H9 (cell line): ENCODE data around the gene KANK2. TPM values are rescaled to one million over a fixed set of nuclear protein-coding genes. Genes with fewer than 3 reads are reported as not detected.
"Not testable (repeated sequence)": the region's sequence is repeated elsewhere in the genome, so short reads cannot be mapped to it uniquely, and the experiment has no call there.

ENCODE experiments used
- DNase-seq: peaks from one replicate; pipeline ENCODE4 v3.0.0-alpha.2; 2017
- H2AFZ ChIP-seq: one replicate; pipeline ENCODE4 v1.6.1; 2013; ENCODE audit warnings: mild to moderate bottlenecking, low read length, control low read depth, moderate library complexity
- H2AK5ac ChIP-seq: 2 replicates; pipeline ENCODE4 v1.6.1; 2013; ENCODE audit warnings: low read length, control low read depth, mixed read lengths; ENCODE audit not compliant: insufficient read length
- H2BK120ac ChIP-seq: one replicate; pipeline ENCODE4 v1.6.1; 2013; ENCODE audit warnings: low read depth, mild to moderate bottlenecking, low read length, control low read depth, inconsistent platforms; ENCODE audit not compliant: poor library complexity, severe bottlenecking
- H2BK12ac ChIP-seq: 2 replicates; pipeline ENCODE4 v1.6.1; 2013; ENCODE audit warnings: low read length, control low read depth, mixed read lengths, low read depth; ENCODE audit not compliant: insufficient read length
- H2BK15ac ChIP-seq: 2 replicates; pipeline ENCODE4 v1.6.1; 2013; ENCODE audit warnings: low read depth, low read length, control low read depth
- H2BK20ac ChIP-seq: one replicate; pipeline ENCODE4 v1.6.1; 2013; ENCODE audit warnings: low read depth, mild to moderate bottlenecking, low read length, control low read depth, inconsistent platforms; ENCODE audit not compliant: poor library complexity, severe bottlenecking
- H2BK5ac ChIP-seq: 2 replicates; pipeline ENCODE4 v1.6.1; 2013; ENCODE audit warnings: low read length, control low read depth, mixed read lengths; ENCODE audit not compliant: insufficient read length
- H3K14ac ChIP-seq: 2 replicates; pipeline ENCODE4 v1.6.1; 2013; ENCODE audit warnings: low read length, control low read depth; ENCODE audit not compliant: insufficient read depth
- H3K18ac ChIP-seq: 2 replicates; pipeline ENCODE4 v1.6.1; 2013; ENCODE audit warnings: low read depth, mild to moderate bottlenecking, mixed read lengths, low read length, control low read depth; ENCODE audit not compliant: insufficient read length
- H3K23ac ChIP-seq: 2 replicates; pipeline ENCODE4 v1.6.1; 2013; ENCODE audit warnings: low read length, control low read depth, mixed read lengths, low read depth; ENCODE audit not compliant: insufficient read length
- H3K23me2 ChIP-seq: 2 replicates; pipeline ENCODE4 v1.6.1; 2013; ENCODE audit warnings: low read depth, mild to moderate bottlenecking, mixed read lengths, low read length, control low read depth; ENCODE audit not compliant: insufficient read length, poor library complexity, severe bottlenecking
- H3K27ac ChIP-seq: 2 replicates; pipeline ENCODE4 v1.5.1; 2013; ENCODE audit warnings: low read length, control low read depth, mixed read lengths, low read depth; ENCODE audit not compliant: insufficient read length
- H3K27me3 ChIP-seq: 2 replicates; pipeline ENCODE4 v1.6.1; 2013; ENCODE audit warnings: low read length, control low read depth, inconsistent platforms; ENCODE audit not compliant: insufficient read depth
- H3K4ac ChIP-seq: 2 replicates; pipeline ENCODE4 v1.6.1; 2013; ENCODE audit warnings: low read depth, mild to moderate bottlenecking, control low read depth, inconsistent platforms, low read length, moderate library complexity
- H3K4me1 ChIP-seq: 2 replicates; pipeline ENCODE4 v1.6.1; 2013; ENCODE audit warnings: low read length, control low read depth, inconsistent platforms; ENCODE audit not compliant: insufficient read depth
- H3K4me2 ChIP-seq: 2 replicates; pipeline ENCODE4 v1.6.1; 2013; ENCODE audit warnings: low read length, control low read depth, mixed read lengths; ENCODE audit not compliant: insufficient read length, insufficient read depth
- H3K56ac ChIP-seq: 2 replicates; pipeline ENCODE4 v1.6.1; 2013; ENCODE audit warnings: low read depth, mild to moderate bottlenecking, mixed read lengths, low read length, control low read depth; ENCODE audit not compliant: insufficient read length
- H3K79me1 ChIP-seq: 2 replicates; pipeline ENCODE4 v1.6.1; 2013; ENCODE audit warnings: low read depth, mild to moderate bottlenecking, moderate library complexity, low read length, control low read depth, inconsistent platforms; ENCODE audit not compliant: insufficient read depth, poor library complexity, severe bottlenecking
- H3K79me2 ChIP-seq: 2 replicates; pipeline ENCODE4 v1.6.1; 2013; ENCODE audit warnings: low read length, control low read depth, inconsistent platforms; ENCODE audit not compliant: insufficient read depth
- H3K9ac ChIP-seq: 2 replicates; pipeline ENCODE4 v1.6.1; 2013; ENCODE audit warnings: low read length, control low read depth, mixed read lengths; ENCODE audit not compliant: insufficient read length; ENCODE audit errors: extremely low read depth
- H3K9me3 ChIP-seq: one replicate; pipeline ENCODE4 v1.6.1; 2013; ENCODE audit warnings: low read depth, low read length, inconsistent platforms; ENCODE audit not compliant: control insufficient read depth
- H3T11ph ChIP-seq: one replicate; pipeline ENCODE4 v1.6.1; 2013; ENCODE audit warnings: mild to moderate bottlenecking, low read length, control low read depth, inconsistent platforms
- H4K20me1 ChIP-seq: one replicate; pipeline ENCODE4 v1.6.1; 2013; ENCODE audit not compliant: control insufficient read depth, insufficient read length, insufficient read depth
- H4K5ac ChIP-seq: 2 replicates; pipeline ENCODE4 v1.6.1; 2013; ENCODE audit warnings: low read depth, mild to moderate bottlenecking, mixed read lengths, low read length, control low read depth; ENCODE audit not compliant: insufficient read length
- H4K8ac ChIP-seq: replicated peaks from 2 replicates; pipeline ENCODE4 v1.6.1; 2013; ENCODE audit warnings: low read length, control low read depth, mixed read lengths, low read depth; ENCODE audit not compliant: insufficient read length
- H4K91ac ChIP-seq: 2 replicates; pipeline ENCODE4 v1.6.1; 2013; ENCODE audit warnings: low read depth, mild to moderate bottlenecking, moderate library complexity, mixed read lengths, low read length, control low read depth; ENCODE audit not compliant: insufficient read length
- H3K27ac Mint-ChIP-seq, 3 experiments: 2 replicates in 2 of 3; 3 replicates in 1 of 3; pipeline ENCODE4 v1.8.0; 2020 to 2021; ENCODE audit warnings: mixed read lengths in 3 of 3, mild to moderate bottlenecking in 1 of 3, moderate library complexity in 1 of 3
- H3K27me3 Mint-ChIP-seq: 2 replicates; pipeline ENCODE4 v1.8.0; 2021; ENCODE audit warnings: low read depth, mild to moderate bottlenecking, moderate library complexity, mixed read lengths
- H3K36me3 Mint-ChIP-seq, 3 experiments: 2 replicates in 2 of 3; 3 replicates in 1 of 3; pipeline ENCODE4 v1.8.0; 2020 to 2021; ENCODE audit warnings: low read depth in 3 of 3, mixed read lengths in 3 of 3; ENCODE audit not compliant: insufficient read depth in 1 of 3
- H3K4me1 Mint-ChIP-seq, 2 experiments: 2 replicates each; pipeline ENCODE4 v1.8.0; 2020; ENCODE audit warnings: mixed read lengths in 2 of 2
- H3K4me3 Mint-ChIP-seq, 2 experiments: 2 replicates in 1 of 2; 3 replicates in 1 of 2; pipeline ENCODE4 v1.8.0; 2020 to 2021; ENCODE audit warnings: mild to moderate bottlenecking in 2 of 2, mixed read lengths in 2 of 2, moderate library complexity in 1 of 2
- H3K9me3 Mint-ChIP-seq, 2 experiments: 2 replicates in 1 of 2; 3 replicates in 1 of 2; pipeline ENCODE4 v1.8.0; 2020; ENCODE audit warnings: mild to moderate bottlenecking in 2 of 2, mixed read lengths in 2 of 2, moderate library complexity in 1 of 2
- CTCF ChIP-seq: fragments of 200-600 bp; sonication (generic); conservative IDR thresholded peaks from 3 replicates; pipeline ENCODE4 v1.8.0; 2021; ENCODE audit warnings: antibody characterized with exemption, mild to moderate bottlenecking
- WGBS: extraction: QIAGEN DNeasy Blood & Tissue Kit; methylation state at CpG from one replicate; pipeline ENCODE4 v1.1.7; 2013; ENCODE audit warnings: missing lambda C conversion rate, low lambda C conversion rate, mixed read lengths; ENCODE audit not compliant: insufficient read length; ENCODE audit errors: extremely low coverage; 5-methylcytosine and 5-hydroxymethylcytosine counted together
- total RNA-seq: library from RNA; stranded (reverse); gene quantifications from 2 replicates; pipeline ENCODE4 v1.2.1, GENCODE V29; 2021

The KANK2 gene
- total RNA-seq, 1 experiment from 2014 or later = 42.0 TPM

GRCh38 chr19:11164296-11164695 lies 33.0 kb downstream of the KANK2 start:
- no peak overlapping the region for H4K5ac ChIP-seq
- H2BK12ac ChIP-seq = no peak overlapping the region
- H3K14ac ChIP-seq = no peak overlapping the region
- no peak overlapping the region for H3K23ac ChIP-seq
- no peaks in the 10 kb centered on the region for H3K27me3 ChIP-seq
- no peaks in the 10 kb centered on the region for H3K9me3 ChIP-seq
- Mint-ChIP-seq H3K4me1 (no peaks in the 10 kb centered on the region), H3K27me3 (no peaks in the 10 kb centered on the region), H3K9me3 (no peaks in the 10 kb centered on the region), H3K4me3 (no peak overlapping the region), H3K27ac (peak overlapping the region in 2 of 3 experiments; percentile 31 to 46; a peak in 3 of 7 replicates), H3K36me3 (peaks cover 8 to 31% (median 26%) of the 10 kb centered on the region in 3 experiments)
- H3K23me2 ChIP-seq = no peaks in the 10 kb centered on the region
- DNase-seq = no peak
- no peak overlapping the region for H3K4me2 ChIP-seq
- no peak for TF ChIP-seq CTCF
- H3K79me1 ChIP-seq = no peaks in the 10 kb centered on the region
- H2AK5ac ChIP-seq = no peak overlapping the region
- no peak overlapping the region for H2BK120ac ChIP-seq
- no peak overlapping the region for H4K91ac ChIP-seq
- no peak overlapping the region for H3K9ac ChIP-seq
- no peak overlapping the region for H2BK15ac ChIP-seq
- H3K4ac ChIP-seq = no peak overlapping the region
- no peak overlapping the region for H2AFZ ChIP-seq
- no peak overlapping the region for H2BK20ac ChIP-seq
- H3K4me1 ChIP-seq = no peaks in the 10 kb centered on the region
- no peak overlapping the region for H3T11ph ChIP-seq
- H2BK5ac ChIP-seq = no peak overlapping the region
- no peak overlapping the region for H3K56ac ChIP-seq
- no peak overlapping the region for H3K18ac ChIP-seq
- no peak overlapping the region for H3K27ac ChIP-seq
- no CpG with 5 or more reads among the region's 11 CpGs for WGBS
- no peak overlapping the region for H4K8ac ChIP-seq
- H4K20me1 ChIP-seq = no peaks in the 10 kb centered on the region
- H3K79me2 ChIP-seq = no peaks in the 10 kb centered on the region

- not testable (repeated sequence) for H3K4me2 ChIP-seq, H3K4me1 Mint-ChIP-seq
These were observed 36.9 kb downstream of the KANK2 start for GRCh38 chr19:11160440-11160768.

More at GRCh38 chr19:11160440-11160768, 36.9 kb downstream of the KANK2 start:
- H4K20me1 ChIP-seq, H3K56ac ChIP-seq, H3K36me3 Mint-ChIP-seq, H4K5ac ChIP-seq, H3K4me3 Mint-ChIP-seq, H2BK20ac ChIP-seq, H3T11ph ChIP-seq, H2BK15ac ChIP-seq, H3K18ac ChIP-seq, H3K27ac Mint-ChIP-seq, H3K4ac ChIP-seq, DNase-seq, H4K8ac ChIP-seq, H3K4me1 ChIP-seq, H3K9me3 Mint-ChIP-seq, H3K9ac ChIP-seq, H2BK5ac ChIP-seq, H3K23me2 ChIP-seq, H3K23ac ChIP-seq, H2AK5ac ChIP-seq, H3K27me3 ChIP-seq, H3K9me3 ChIP-seq, H2BK12ac ChIP-seq, H3K27me3 Mint-ChIP-seq, H2AFZ ChIP-seq, H3K27ac ChIP-seq, H4K91ac ChIP-seq, H3K14ac ChIP-seq, H3K79me2 ChIP-seq, H2BK120ac ChIP-seq, H3K79me1 ChIP-seq: not testable (repeated sequence)
- no CpG with 5 or more reads among the region's 2 CpGs for whole genome bisulfite sequencing
